GM23248 (cell line): ENCODE results near the gene MYLK2. TPM values are rescaled to one million over a fixed set of nuclear protein-coding genes. Genes with fewer than 3 reads are reported as not detected.
"Not testable (repeated sequence)": the region's sequence is repeated elsewhere in the genome, so short reads cannot be mapped to it uniquely, and the experiment has no call there.

Source experiments
- DNase-seq: peaks from one replicate; pipeline ENCODE4 v3.0.0-alpha.2; 2015
- H2AFZ ChIP-seq: fragments of 200-600 bp; sonication (generic); 2 replicates; pipeline ENCODE4 v1.6.1; 2016; ENCODE audit warnings: antibody characterized with exemption
- H3F3A ChIP-seq: fragments of 200-600 bp; sonication (generic); 2 replicates; pipeline ENCODE4 v1.6.1; 2016; ENCODE audit warnings: mild to moderate bottlenecking, antibody characterized with exemption, mixed run types; ENCODE audit not compliant: insufficient read depth
- H3K27ac ChIP-seq: fragments of 200-600 bp; sonication (generic); 2 replicates; pipeline ENCODE4 v1.5.1; 2016; ENCODE audit warnings: mild to moderate bottlenecking
- H3K27me3 ChIP-seq: fragments of 200-600 bp; sonication (generic); replicated peaks from 2 replicates; pipeline ENCODE4 v1.6.1; 2016; ENCODE audit warnings: mild to moderate bottlenecking; ENCODE audit not compliant: insufficient read depth
- H3K36me3 ChIP-seq: fragments of 200-600 bp; sonication (generic); 2 replicates; pipeline ENCODE4 v1.6.1; 2016; ENCODE audit warnings: low read depth, mild to moderate bottlenecking
- H3K4me1 ChIP-seq: fragments of 200-600 bp; sonication (generic); 2 replicates; pipeline ENCODE4 v1.6.1; 2016; ENCODE audit warnings: mild to moderate bottlenecking; ENCODE audit not compliant: insufficient read depth
- H3K4me2 ChIP-seq: fragments of 200-600 bp; sonication (generic); one replicate; pipeline ENCODE4 v1.6.1; 2016; ENCODE audit warnings: mild to moderate bottlenecking; ENCODE audit not compliant: unreplicated experiment
- H3K4me3 ChIP-seq: fragments of 200-600 bp; sonication (generic); 2 replicates; pipeline ENCODE4 v1.5.1; 2016; ENCODE audit warnings: mild to moderate bottlenecking
- H3K79me2 ChIP-seq: fragments of 200-600 bp; sonication (generic); 2 replicates; pipeline ENCODE4 v1.6.1; 2016; ENCODE audit warnings: mild to moderate bottlenecking; ENCODE audit not compliant: insufficient read depth
- H3K9ac ChIP-seq: fragments of 200-600 bp; sonication (generic); 2 replicates; pipeline ENCODE4 v1.6.1; 2016; ENCODE audit warnings: mild to moderate bottlenecking
- H3K9me2 ChIP-seq: fragments of 200-600 bp; sonication (generic); 2 replicates; pipeline ENCODE4 v1.6.1; 2016; ENCODE audit warnings: mixed run types, mild to moderate bottlenecking, moderate library complexity; ENCODE audit not compliant: insufficient read depth
- H3K9me3 ChIP-seq: fragments of 200-600 bp; sonication (generic); one replicate; pipeline ENCODE4 v1.6.1; 2017; ENCODE audit warnings: low read depth
- H4K20me1 ChIP-seq: fragments of 200-600 bp; sonication (generic); 2 replicates; pipeline ENCODE4 v1.6.0; 2016; ENCODE audit not compliant: insufficient read depth
- EZH2 ChIP-seq: fragments of 200-600 bp; sonication (generic); IDR thresholded peaks from 2 replicates; pipeline ENCODE4 v1.6.1; 2018; ENCODE audit warnings: antibody characterized with exemption, mild to moderate bottlenecking; ENCODE audit not compliant: insufficient read depth, poor library complexity, severe bottlenecking
- EZH2phosphoT487 ChIP-seq: fragments of 200-600 bp; sonication (generic); IDR thresholded peaks from 2 replicates; pipeline ENCODE4 v1.6.1; 2018; ENCODE audit warnings: antibody characterized with exemption, moderate library complexity, mild to moderate bottlenecking, low read depth; ENCODE audit not compliant: insufficient read depth
- WGBS, 2 experiments: methylation state at CpG; one replicate each; pipeline ENCODE4 v1.1.6; 2015 to 2017; ENCODE audit warnings: low lambda C conversion rate in 2 of 2, low coverage in 1 of 2; ENCODE audit errors: missing lambda C conversion rate in 2 of 2; 5-methylcytosine and 5-hydroxymethylcytosine counted together
- in situ Hi-C: fragments of 300-500 bp; cut with MboI; formaldehyde crosslinking; loops from 2 replicates; pipeline ENCODE4 v1.15.0; 2020
- polyA plus RNA-seq: library from polyadenylated mRNA; unstranded; fragments of >200 nt; fragmentation: Nextera tagmentation; extraction: Ambion mirVana; gene quantifications from 2 replicates; pipeline ENCODE4 v1.2.1, GENCODE V29; 2016
- total RNA-seq: library from RNA; depleted of rRNA; stranded (reverse); fragments of >200 nt; shearing (Covaris generic); gene quantifications from 2 replicates; pipeline ENCODE4 v1.2.3, GENCODE V29; 2014

Gene MYLK2
- total and polyA plus RNA-seq, 2 experiments from 2014 or later: not detected

DNA sequence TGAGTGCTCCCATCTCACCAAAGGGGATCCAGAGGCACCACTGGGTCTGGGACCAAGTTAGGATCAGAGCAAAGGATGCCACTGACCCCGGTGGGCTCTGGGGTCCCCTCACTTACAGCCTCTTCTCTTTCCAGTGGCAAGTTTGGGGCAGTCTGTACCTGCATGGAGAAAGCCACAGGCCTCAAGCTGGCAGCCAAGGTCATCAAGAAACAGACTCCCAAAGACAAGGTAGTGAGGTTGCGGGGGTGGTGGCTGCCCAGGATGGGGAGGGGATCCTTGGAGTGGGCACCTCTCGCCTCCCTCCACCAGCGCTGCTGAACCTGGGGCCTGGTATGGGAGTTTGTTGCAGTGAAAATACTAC is 4.9 kb downstream of the MYLK2 start:
- in situ Hi-C loops: no loop called here
- H3K9ac ChIP-seq: no peak overlapping the region

GRCh38 chr20:31824554-31825313 is 5.6 kb downstream of the MYLK2 start:
- Histone ChIP-seq H3F3A (no peaks in the 10 kb centered on the region), H2AFZ (no peak overlapping the region), H4K20me1 (no peaks in the 10 kb centered on the region), H3K36me3 (no peaks in the 10 kb centered on the region), H3K4me3 (no peak overlapping the region), H3K9me2 (no peaks in the 10 kb centered on the region), H3K27ac (no peak overlapping the region), H3K4me1 (no peaks in the 10 kb centered on the region), H3K4me2 (no peak overlapping the region), H3K27me3 (no peaks in the 10 kb centered on the region; the same call in 1 of the 2 replicates), H3K9ac (no peak overlapping the region), H3K9me3 (no peaks in the 10 kb centered on the region), H3K79me2 (no peaks in the 10 kb centered on the region)
- 80 to 81% methylated on average over 14 of the region's 14 CpGs for WGBS, 2 experiments
- in situ Hi-C loops: no loop called here
- DNase-seq: no peak
- TF ChIP-seq EZH2phosphoT487 (no peak), EZH2 (no peak)

More for the DNA sequence above, 4.9 kb downstream of the MYLK2 start:
- Histone ChIP-seq H3K9me2 (no peaks in the 10 kb centered on the region), H3F3A (no peaks in the 10 kb centered on the region), H3K4me2 (no peak overlapping the region), H2AFZ (no peak overlapping the region), H3K9me3 (no peaks in the 10 kb centered on the region), H3K79me2 (no peaks in the 10 kb centered on the region), H3K27ac (no peak overlapping the region), H3K27me3 (no peaks in the 10 kb centered on the region; the same call in 1 of the 2 replicates), H3K4me3 (no peak overlapping the region), H3K36me3 (no peaks in the 10 kb centered on the region), H4K20me1 (no peaks in the 10 kb centered on the region), H3K4me1 (no peaks in the 10 kb centered on the region)
- DNase-seq: no peak
- TF ChIP-seq EZH2phosphoT487 (no peak), EZH2 (no peak)
- 82 to 90% methylated on average over 4 of the region's 4 CpGs for WGBS, 2 experiments

DNA sequence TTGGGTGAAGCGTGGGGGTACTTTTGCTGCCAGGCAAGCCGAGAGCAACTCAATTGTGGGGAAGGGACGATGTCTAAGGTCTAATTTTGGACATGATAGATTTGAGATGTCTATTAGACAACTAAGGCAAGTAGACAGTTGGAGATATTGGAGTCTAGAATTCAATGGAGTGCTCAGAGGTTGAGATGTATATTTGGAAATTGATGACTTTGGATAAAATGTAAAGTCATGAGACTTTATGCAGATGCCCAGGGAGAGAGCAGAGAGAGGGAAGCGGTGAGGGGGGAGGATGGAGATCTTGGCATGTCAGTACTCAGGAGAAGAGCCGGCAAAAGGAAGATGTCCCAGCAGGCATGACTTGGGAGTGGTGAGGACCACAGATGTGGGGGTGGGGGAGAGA is 6.9 kb downstream of the MYLK2 start:
- Histone ChIP-seq H3K4me2 (no peak overlapping the region), H3K9me3 (no peaks in the 10 kb centered on the region), H3K27me3 (no peaks in the 10 kb centered on the region; the same call in 1 of the 2 replicates), H3K9me2 (no peaks in the 10 kb centered on the region), H3K4me1 (no peaks in the 10 kb centered on the region), H4K20me1 (no peaks in the 10 kb centered on the region), H3K4me3 (no peak overlapping the region), H3K9ac (no peak overlapping the region), H3F3A (no peaks in the 10 kb centered on the region), H3K27ac (no peak overlapping the region), H3K36me3 (no peaks in the 10 kb centered on the region), H2AFZ (no peak overlapping the region), H3K79me2 (no peaks in the 10 kb centered on the region)
- DNase-seq: no peak
- in situ Hi-C loops: no loop called here
- WGBS, 2 experiments: 92 to 95% methylated on average over 5 of the region's 5 CpGs
- TF ChIP-seq EZH2phosphoT487 (no peak), EZH2 (no peak)

DNA sequence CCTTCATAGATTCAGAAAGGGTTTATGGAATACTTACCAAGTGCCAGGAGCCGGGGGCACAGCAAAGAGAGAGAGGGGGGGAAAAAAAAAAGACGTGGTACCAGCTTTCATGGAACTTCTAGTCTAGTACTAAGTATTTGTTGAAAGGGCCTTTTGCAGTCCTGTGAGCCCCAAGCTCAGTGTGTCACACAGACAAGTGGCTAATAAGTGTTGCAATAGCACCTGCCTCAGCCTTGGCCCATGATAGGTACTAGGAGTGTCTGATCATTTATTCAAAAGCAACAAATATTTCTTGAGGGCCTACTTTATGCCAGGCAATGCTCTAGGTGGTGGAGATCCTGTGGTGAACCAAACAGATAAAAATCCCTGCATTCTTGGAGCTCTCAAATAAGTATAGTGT is 7.9 kb downstream of the MYLK2 start:
- Histone ChIP-seq H3K4me3 (no peak overlapping the region), H4K20me1 (no peaks in the 10 kb centered on the region), H3K27me3 (no peaks in the 10 kb centered on the region; the same call in none of the 2 replicates), H3K9me3 (no peaks in the 10 kb centered on the region), H2AFZ (no peak overlapping the region), H3K36me3 (no peaks in the 10 kb centered on the region), H3K9me2 (no peaks in the 10 kb centered on the region), H3K27ac (no peak overlapping the region), H3K4me1 (no peaks in the 10 kb centered on the region), H3K79me2 (no peaks in the 10 kb centered on the region), H3F3A (no peaks in the 10 kb centered on the region), H3K4me2 (no peak overlapping the region), H3K9ac (no peak overlapping the region)
- TF ChIP-seq EZH2 (no peak), EZH2phosphoT487 (no peak)
- in situ Hi-C loops: no loop called here
- 56 to 73% methylated on average over 2 of the region's 2 CpGs for WGBS, 2 experiments
- DNase-seq: no peak

DNA sequence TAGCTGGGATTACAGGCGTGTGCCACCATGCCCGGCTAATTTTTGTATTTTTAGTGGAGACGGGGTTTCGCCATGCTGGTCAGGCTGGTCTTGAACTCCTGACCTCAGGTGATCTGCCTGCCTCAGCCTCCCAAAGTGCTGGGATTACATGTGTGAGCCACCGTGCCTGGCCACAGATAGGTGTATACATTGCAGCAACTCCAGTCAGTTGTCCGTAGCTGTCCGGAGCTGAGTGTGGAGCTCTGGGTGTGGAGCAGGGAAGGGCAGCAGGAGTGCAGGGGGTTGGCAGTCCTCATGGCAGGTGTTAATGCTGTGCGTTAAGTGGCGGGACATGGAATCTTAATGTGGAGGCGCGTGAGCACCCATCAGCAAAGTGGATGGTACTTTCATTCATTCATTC is 8.9 kb downstream of the MYLK2 start:
- H3K9ac ChIP-seq, H3K9me3 ChIP-seq, H3K27ac ChIP-seq, DNase-seq, H3F3A ChIP-seq, H2AFZ ChIP-seq, H3K36me3 ChIP-seq, H3K27me3 ChIP-seq, H4K20me1 ChIP-seq, in situ Hi-C loops, H3K79me2 ChIP-seq, H3K9me2 ChIP-seq, H3K4me2 ChIP-seq, H3K4me1 ChIP-seq, H3K4me3 ChIP-seq: not testable (repeated sequence)
- 97% methylated on average over 11 of the region's 11 CpGs for WGBS, 2 experiments
